Activated CD8-positive, alpha-beta T cell treated with anti-CD3 and anti-CD28 coated beads for 36 hours (primary cell): Measurements from ENCODE around the gene RASGRF2. TPM values are rescaled to one million over a fixed set of nuclear protein-coding genes. Genes with fewer than 3 reads are reported as not detected.
"Not testable (repeated sequence)": the region's sequence is repeated elsewhere in the genome, so short reads cannot be mapped to it uniquely, and the experiment has no call there.

Experiments used
- ATAC-seq: fragments of 200-7000 bp; cut with Tn5 transposase; one replicate; pipeline ENCODE4 v1.10.0; 2021; ENCODE audit warnings: mild to moderate bottlenecking, moderate library complexity
- CTCF ChIA-PET: fragments of 350-600 bp; sonication (Branson Sonifier 250); formaldehyde crosslinking; loops from one replicate; lab custom pipeline; 2021; ENCODE audit warnings: antibody characterized with exemption; lab: Charles Lee
- POLR2A ChIA-PET: fragments of 350-600 bp; sonication (Branson Sonifier 250); formaldehyde crosslinking; loops from one replicate; lab custom pipeline; 2021; ENCODE audit warnings: antibody characterized with exemption; lab: Charles Lee
- DNase-seq: peaks from one replicate; pipeline ENCODE4 v3.0.0-alpha.2; 2020
- H3K27ac Mint-ChIP-seq: one replicate; pipeline ENCODE4 v1.8.0; 2021; ENCODE audit warnings: mild to moderate bottlenecking, mixed read lengths
- H3K27me3 Mint-ChIP-seq: one replicate; pipeline ENCODE4 v1.8.0; 2021; ENCODE audit warnings: mixed read lengths
- H3K36me3 Mint-ChIP-seq: one replicate; pipeline ENCODE4 v1.8.0; 2021; ENCODE audit warnings: low read depth, mixed read lengths
- H3K4me1 Mint-ChIP-seq: one replicate; pipeline ENCODE4 v1.8.0; 2021; ENCODE audit warnings: low read depth, mixed read lengths
- H3K4me3 Mint-ChIP-seq: one replicate; pipeline ENCODE4 v1.8.0; 2021; ENCODE audit warnings: mild to moderate bottlenecking, moderate library complexity, mixed read lengths
- H3K9me3 Mint-ChIP-seq: one replicate; pipeline ENCODE4 v1.8.0; 2021; ENCODE audit warnings: mixed read lengths
- CTCF ChIP-seq: fragments of 200-600 bp; IDR thresholded peaks from one replicate; pipeline ENCODE4 v1.8.0; 2022; ENCODE audit warnings: antibody characterized with exemption, mild to moderate bottlenecking
- intact Hi-C: fragments of 100-400 bp; cut with micrococcal nuclease; formaldehyde crosslinking; loops from one replicate; pipeline ENCODE4 v1.10.0; 2022
- total RNA-seq, 2 experiments: library from RNA; stranded (reverse); gene quantifications; one replicate each; pipeline ENCODE4 v1.2.3, GENCODE V29; 2021

Gene RASGRF2
- total RNA-seq, 2 experiments from 2014 or later, result 14.9 to 15.8 TPM

GRCh38 chr5:81023261-81023970, 63.3 kb downstream of the RASGRF2 start:
- Mint-ChIP-seq H3K27me3 (no peaks in the 10 kb centered on the region), H3K4me3 (no peak overlapping the region), H3K9me3 (peaks cover 4% of the 10 kb centered on the region), H3K36me3 (peaks cover 13% of the 10 kb centered on the region), H3K27ac (peak overlapping the region; percentile 13), H3K4me1 (peaks cover 81% of the 10 kb centered on the region)
- POLR2A ChIA-PET, result no interaction called here
- CTCF ChIA-PET, result no interaction called here
- intact Hi-C loops, result no loop called here
- ATAC-seq, result peak; percentile 28
- DNase-seq, result no peak
- TF ChIP-seq CTCF, result no peak

- H3K36me3 Mint-ChIP-seq, result peaks cover 29% of the 10 kb centered on the region
- peaks cover 15% of the 10 kb centered on the region for H3K9me3 Mint-ChIP-seq
- H3K27ac Mint-ChIP-seq, result no peak overlapping the region
- TF ChIP-seq CTCF, result no peak
- H3K27me3 Mint-ChIP-seq, result no peaks in the 10 kb centered on the region
- ATAC-seq, result no peak
- intact Hi-C loops, result no loop called here
- CTCF ChIA-PET, result interaction anchor here (0.7 to 0.8 kb wide), 2 partner anchors 9 to 81 kb away, joined by 3 read pairs; no protein-coding TSS in a partner anchor
- peaks cover 58% of the 10 kb centered on the region for H3K4me1 Mint-ChIP-seq
- no peak for DNase-seq
- H3K4me3 Mint-ChIP-seq, result no peak overlapping the region
- POLR2A ChIA-PET, result no interaction called here
These were observed 67.4 kb downstream of the RASGRF2 start for GRCh38 chr5:81027481-81028058.

- H3K27ac Mint-ChIP-seq, POLR2A ChIA-PET: not testable (repeated sequence)
- CTCF ChIA-PET, result interaction anchor here (1.2 kb wide), 1 partner anchor 14 kb away, joined by 3 read pairs; no protein-coding TSS in a partner anchor
These were observed 68.7 kb downstream of the RASGRF2 start for GRCh38 chr5:81028888-81029287.

GRCh38 chr5:81029736-81030135, 69.6 kb downstream of the RASGRF2 start:
- POLR2A ChIA-PET, H3K4me3 Mint-ChIP-seq, CTCF ChIA-PET, H3K27ac Mint-ChIP-seq, intact Hi-C loops, ATAC-seq, H3K27me3 Mint-ChIP-seq, DNase-seq: not testable (repeated sequence)
- H3K4me1 Mint-ChIP-seq, result peaks cover 40% of the 10 kb centered on the region
- H3K36me3 Mint-ChIP-seq, result peaks cover 29% of the 10 kb centered on the region
- peaks cover 21% of the 10 kb centered on the region for H3K9me3 Mint-ChIP-seq

More at GRCh38 chr5:81028888-81029287, 68.7 kb downstream of the RASGRF2 start:
- DNase-seq, H3K4me3 Mint-ChIP-seq, H3K27me3 Mint-ChIP-seq, intact Hi-C loops, ATAC-seq: not testable (repeated sequence)
- Mint-ChIP-seq H3K36me3 (peaks cover 29% of the 10 kb centered on the region), H3K4me1 (peaks cover 45% of the 10 kb centered on the region), H3K9me3 (peaks cover 19% of the 10 kb centered on the region)

GRCh38 chr5:81030236-81031034, 70.3 kb downstream of the RASGRF2 start:
- DNase-seq, intact Hi-C loops, POLR2A ChIA-PET, ATAC-seq, H3K4me3 Mint-ChIP-seq, H3K27me3 Mint-ChIP-seq, H3K27ac Mint-ChIP-seq, CTCF ChIA-PET: not testable (repeated sequence)
- H3K4me1 Mint-ChIP-seq, result peaks cover 33% of the 10 kb centered on the region
- H3K36me3 Mint-ChIP-seq, result peaks cover 28% of the 10 kb centered on the region
- peaks cover 23% of the 10 kb centered on the region for H3K9me3 Mint-ChIP-seq

- H3K27me3 Mint-ChIP-seq, result no peaks in the 10 kb centered on the region
These were observed 75.4 kb downstream of the RASGRF2 start for GRCh38 chr5:81035522-81035921.

More at GRCh38 chr5:81035522-81035921, 75.4 kb downstream of the RASGRF2 start:
- Mint-ChIP-seq H3K27ac (no peak overlapping the region), H3K4me3 (no peak overlapping the region), H3K36me3 (peaks cover 10% of the 10 kb centered on the region), H3K9me3 (peaks cover 21% of the 10 kb centered on the region), H3K4me1 (peaks cover 10% of the 10 kb centered on the region)
- ChIA-PET POLR2A (no interaction called here), CTCF (no interaction called here)
- no peak for TF ChIP-seq CTCF
- no peak for ATAC-seq
- no peak for DNase-seq
- intact Hi-C loops, result no loop called here
